Measurements from ENCODE around the gene EZR. TPM values are rescaled to one million over a fixed set of nuclear protein-coding genes. Genes with fewer than 3 reads are reported as not detected.

EZR gene
- total and polyA plus RNA-seq, 9 of the 15 experiments (the other 6 are each of a cell fraction or from before 2014, with no cell fraction given) = 36.5 to 162 (median 104) TPM

DNA sequence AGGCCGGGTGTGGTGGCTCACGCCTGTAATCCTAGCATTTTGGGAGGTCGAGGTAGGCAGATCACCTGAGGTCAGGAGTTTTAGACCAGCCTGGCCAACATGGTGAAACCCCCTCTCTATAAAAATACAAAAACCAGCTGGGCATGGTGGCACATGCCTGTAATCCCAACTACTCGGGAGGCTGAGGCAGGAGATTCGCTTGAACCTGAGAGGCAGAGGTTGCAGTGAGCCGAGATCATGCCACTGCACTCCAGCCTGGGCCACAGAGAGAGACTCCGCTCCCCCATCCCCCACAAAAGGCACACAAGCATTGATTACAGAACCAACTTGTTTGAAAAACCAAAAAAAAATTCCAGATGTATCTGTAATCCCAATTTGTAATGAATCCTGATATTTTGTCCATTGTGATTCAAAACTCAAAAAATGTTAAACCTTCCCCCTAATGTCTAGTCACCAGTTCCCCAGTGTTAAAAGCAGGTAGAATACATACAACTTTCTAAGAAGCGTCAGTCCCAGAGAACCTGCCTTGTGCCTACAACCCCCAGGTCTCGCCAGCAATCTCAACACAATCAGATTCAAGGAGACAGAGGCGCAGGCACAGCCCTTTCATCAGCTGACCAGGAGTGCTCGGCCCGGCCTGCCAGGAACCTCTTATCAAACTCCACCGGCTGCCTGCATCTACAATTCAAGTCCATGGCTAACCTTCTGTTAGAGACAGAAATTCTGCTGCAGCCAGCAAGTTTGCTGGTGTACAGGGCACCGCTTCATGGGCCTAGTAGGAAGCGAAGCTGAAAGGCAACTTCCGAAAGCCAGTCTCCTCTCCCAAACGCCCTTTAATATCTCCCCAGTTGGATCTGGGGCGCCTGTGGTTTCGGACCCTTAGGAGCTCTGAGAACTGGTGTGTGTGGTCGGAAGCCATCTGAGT is 2.1 kb downstream of the EZR start (continued):
- TF ChIP-seq TRIM25 (IDR thresholded peaks at IDR 0.05; ENCODE audit: borderline replicate concordance) (no peak), ETV6 (IDR thresholded peaks at IDR 0.05; ENCODE audit: borderline replicate concordance in 1 of 2, low read depth in 2 of 2, low read length in 1 of 2) (no peak), ETV6 (CRISPR knock-in tag; IDR thresholded peaks at IDR 0.05; ENCODE audit: borderline replicate concordance) (no peak), TBL1XR1 (IDR thresholded peaks at IDR 0.05; ENCODE audit: low read length in 2 of 2) (peak; percentile 72; a peak in 3 of 4 replicates), TCF3 (CRISPR knock-in tag; IDR thresholded peaks at IDR 0.05) (peak; percentile 90), ERF (CRISPR knock-in tag; IDR thresholded peaks at IDR 0.05) (no peak), LCOR (CRISPR knock-in tag; IDR thresholded peaks at IDR 0.05) (0 out of 2 replicates have a peak, but pooled peaks have one; percentile 48), EP400 (IDR thresholded peaks at IDR 0.05) (no peak), ZSCAN29 (IDR thresholded peaks at IDR 0.05) (no peak), CREM (IDR thresholded peaks at IDR 0.05; ENCODE audit: low read depth) (peak; percentile 46), BHLHE40 (IDR thresholded peaks at IDR 0.05; ENCODE audit: low read length) (peak; percentile 77), BDP1 (IDR thresholded peaks at IDR 0.05; ENCODE audit: insufficient read depth, insufficient read length) (no peak), BRD4 (IDR thresholded peaks at IDR 0.05) (0 out of 2 replicates have a peak, but pooled peaks have one; percentile 66), MBD1 (CRISPR knock-in tag; IDR thresholded peaks at IDR 0.05) (no peak), MCM3 (IDR thresholded peaks at IDR 0.05) (no peak), ARID1B (IDR thresholded peaks at IDR 0.05) (peak; percentile 92)
- TF ChIP-seq, protein P1, sequence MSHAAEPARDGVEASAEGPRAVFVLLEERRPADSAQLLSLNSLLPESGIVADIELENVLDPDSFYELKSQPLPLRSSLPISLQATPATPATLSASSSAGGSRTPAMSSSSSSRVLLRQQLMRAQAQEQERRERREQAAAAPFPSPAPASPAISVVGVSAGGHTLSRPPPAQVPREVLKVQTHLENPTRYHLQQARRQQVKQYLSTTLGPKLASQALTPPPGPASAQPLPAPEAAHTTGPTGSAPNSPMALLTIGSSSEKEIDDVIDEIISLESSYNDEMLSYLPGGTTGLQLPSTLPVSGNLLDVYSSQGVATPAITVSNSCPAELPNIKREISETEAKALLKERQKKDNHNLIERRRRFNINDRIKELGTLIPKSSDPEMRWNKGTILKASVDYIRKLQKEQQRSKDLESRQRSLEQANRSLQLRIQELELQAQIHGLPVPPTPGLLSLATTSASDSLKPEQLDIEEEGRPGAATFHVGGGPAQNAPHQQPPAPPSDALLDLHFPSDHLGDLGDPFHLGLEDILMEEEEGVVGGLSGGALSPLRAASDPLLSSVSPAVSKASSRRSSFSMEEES (CRISPR knock-in tag; IDR thresholded peaks at IDR 0.05) = 0 out of 2 replicates have a peak, but pooled peaks have one; percentile 1
